SK-N-SH (cell line): ENCODE measurements around the gene COLEC11. TPM values are rescaled to one million over a fixed set of nuclear protein-coding genes. Genes with fewer than 3 reads are reported as not detected.

Experiments used
- CTCF ChIA-PET: fragments of 300-600, 350-600 bp; formaldehyde crosslinking; extraction: SDS; loops from one replicate; lab custom pipeline; 2021; lab: Yijun Ruan, JAX
- POLR2A ChIA-PET: fragments of 350-600 bp; sonication (Branson Sonifier 250); formaldehyde crosslinking; extraction: SDS; loops from one replicate; lab custom pipeline; 2020; ENCODE audit warnings: antibody characterized with exemption, inconsistent platforms; lab: Yijun Ruan, JAX
- DNase-seq: peaks from one replicate; pipeline ENCODE4 v3.0.0; 2012
- H2AFZ ChIP-seq: fragments of 200-600 bp; sonication (generic); 2 replicates; pipeline ENCODE4 v1.8.1; 2016; ENCODE audit warnings: antibody characterized with exemption, mild to moderate bottlenecking, low read depth
- H3F3A ChIP-seq: fragments of 200-600 bp; sonication (generic); replicated peaks from 2 replicates; pipeline ENCODE3; 2016; ENCODE audit warnings: antibody characterized with exemption, mild to moderate bottlenecking; ENCODE audit not compliant: insufficient read depth
- H3K27ac ChIP-seq, 2 experiments: fragments of 200-500 bp in 1 of 2; fragments of 200-600 bp in 1 of 2; sonication (Bioruptor generic) in 1 of 2; sonication (generic), shearing (Covaris generic) in 1 of 2; 2 replicates each; pipeline versions ENCODE4 v1.5.1 to v1.6.1; 2014 to 2016; ENCODE audit warnings: low read depth in 2 of 2, inconsistent platforms in 1 of 2, low read length in 1 of 2, mild to moderate bottlenecking in 1 of 2, mixed read lengths in 1 of 2
- H3K27me3 ChIP-seq: fragments of 200-600 bp; sonication (generic), shearing (Covaris generic); 2 replicates; pipeline ENCODE4 v1.6.1; 2016; ENCODE audit warnings: mixed run types; ENCODE audit not compliant: insufficient read depth
- H3K36me3 ChIP-seq, 2 experiments: fragments of 200-500 bp in 1 of 2; fragments of 200-600 bp in 1 of 2; sonication (Bioruptor generic) in 1 of 2; sonication (generic) in 1 of 2; replicated peaks in 1 of 2; 2 replicates each; pipeline versions ENCODE3 to v1.5.1; 2014 to 2016; ENCODE audit warnings: low read length in 1 of 2, mild to moderate bottlenecking in 1 of 2; ENCODE audit not compliant: insufficient read depth in 2 of 2, control insufficient read depth in 1 of 2
- H3K4me1 ChIP-seq, 2 experiments: fragments of 200-500 bp in 1 of 2; fragments of 200-600 bp in 1 of 2; sonication (Bioruptor generic) in 1 of 2; sonication (generic), shearing (Covaris generic) in 1 of 2; 2 replicates each; pipeline versions ENCODE4 v1.5.1 to v1.6.1; 2014 to 2016; ENCODE audit warnings: low read depth in 1 of 2, low read length in 1 of 2, mixed run types in 1 of 2; ENCODE audit not compliant: insufficient read depth in 2 of 2, control insufficient read depth in 1 of 2
- H3K4me2 ChIP-seq: fragments of 200-600 bp; sonication (generic), shearing (Covaris generic); 2 replicates; pipeline ENCODE4 v1.6.1; 2017; ENCODE audit warnings: mixed run types
- H3K4me3 ChIP-seq, 2 experiments: fragments of 200-500 bp in 1 of 2; fragments of 200-600 bp in 1 of 2; sonication (Bioruptor generic) in 1 of 2; sonication (generic), shearing (Covaris generic) in 1 of 2; 2 replicates each; pipeline versions ENCODE4 v1.5.1 to v1.8.1; 2014 to 2016; ENCODE audit warnings: low read depth in 2 of 2, inconsistent platforms in 1 of 2, low read length in 1 of 2, mild to moderate bottlenecking in 1 of 2, mixed read lengths in 1 of 2, moderate library complexity in 1 of 2
- H3K79me2 ChIP-seq: fragments of 200-600 bp; sonication (generic); 2 replicates; pipeline ENCODE4 v1.8.1; 2017; ENCODE audit warnings: mild to moderate bottlenecking; ENCODE audit not compliant: insufficient read depth
- H3K9ac ChIP-seq: fragments of 200-600 bp; sonication (generic); 2 replicates; pipeline ENCODE4 v1.6.1; 2017; ENCODE audit warnings: mixed run types
- H3K9me2 ChIP-seq: fragments of 200-600 bp; sonication (generic); 2 replicates; pipeline ENCODE4 v1.6.1; 2017; ENCODE audit warnings: mixed run types
- H3K9me3 ChIP-seq: fragments of 200-600 bp; sonication (generic); 2 replicates; pipeline ENCODE4 v1.6.1; 2017; ENCODE audit warnings: mixed run types, mild to moderate bottlenecking, moderate library complexity
- H4K20me1 ChIP-seq: fragments of 200-600 bp; sonication (generic); 2 replicates; pipeline ENCODE4 v1.6.1; 2017; ENCODE audit warnings: mild to moderate bottlenecking, mixed run types; ENCODE audit not compliant: insufficient read depth
- FOSL2 ChIP-seq: IDR thresholded peaks from 2 replicates; pipeline ENCODE4 v1.4.0; 2012; ENCODE audit warnings: low read depth, mild to moderate bottlenecking, moderate library complexity, borderline replicate concordance
- FOXJ3 ChIP-seq: sonication (generic); formaldehyde crosslinking; IDR thresholded peaks from 2 replicates; pipeline ENCODE4 v1.5.1; 2020; ENCODE audit warnings: mild to moderate bottlenecking, missing genetic modification reagents
- GABPA ChIP-seq: IDR thresholded peaks from 2 replicates; pipeline ENCODE4 v1.4.0; 2012; ENCODE audit warnings: low read depth, mild to moderate bottlenecking
- GATA2 ChIP-seq: sonication (generic); formaldehyde crosslinking; IDR thresholded peaks from 2 replicates; pipeline ENCODE4 v1.5.0; 2020; ENCODE audit warnings: mild to moderate bottlenecking, missing genetic modification reagents
- NFIC ChIP-seq: IDR thresholded peaks from 2 replicates; pipeline ENCODE4 v1.4.0; 2012; ENCODE audit warnings: borderline replicate concordance
- RCOR1 ChIP-seq: fragments of 150-350 bp; IDR thresholded peaks from 2 replicates; pipeline ENCODE4 v1.6.1; 2017; ENCODE audit warnings: antibody characterized with exemption, low read length
- RFX5 ChIP-seq: IDR thresholded peaks from 2 replicates; pipeline ENCODE4 v1.6.1; 2012; ENCODE audit warnings: mild to moderate bottlenecking, improper control_type of control experiment, low read length
- SIN3A ChIP-seq: IDR thresholded peaks from 2 replicates; pipeline ENCODE4 v1.6.1; 2012; ENCODE audit warnings: low read depth, mild to moderate bottlenecking, low read length, moderate library complexity, borderline replicate concordance
- SMC3 ChIP-seq: IDR thresholded peaks from 2 replicates; pipeline ENCODE4 v1.6.1; 2012; ENCODE audit warnings: low read depth, low read length, improper control_type of control experiment
- TAF1 ChIP-seq: IDR thresholded peaks from 2 replicates; pipeline ENCODE4 v1.6.1; 2012; ENCODE audit warnings: low read depth, mild to moderate bottlenecking, low read length, moderate library complexity, borderline replicate concordance
- WGBS: methylation state at CpG from one replicate; pipeline ENCODE4 v1.1.6; 2017; ENCODE audit warnings: low lambda C conversion rate; 5-methylcytosine and 5-hydroxymethylcytosine counted together
- polyA plus RNA-seq, 3 experiments: library from polyadenylated mRNA; depleted of rRNA; stranded (reverse); fragments of >200 nt; gene quantifications; 2 replicates each; pipeline ENCODE4 v1.2.3, GENCODE V29; 2012
- TF ChIP-seq, protein P1 (sequence below): fragments of 150-350 bp; IDR thresholded peaks from 2 replicates; pipeline ENCODE4 v1.6.1; 2016; ENCODE audit warnings: mild to moderate bottlenecking, low read depth, low read length
- TF ChIP-seq, protein P2 (sequence below): fragments of 200-600 bp; sonication (generic); IDR thresholded peaks from 2 replicates; pipeline ENCODE4 v1.6.1; 2017; ENCODE audit warnings: antibody characterized with exemption, mild to moderate bottlenecking, moderate library complexity
- TF ChIP-seq, protein P3 (sequence below): IDR thresholded peaks from 2 replicates; pipeline ENCODE4 v1.6.1; 2012; ENCODE audit warnings: mild to moderate bottlenecking, low read depth, low read length, moderate library complexity

COLEC11 gene
- polyA plus RNA-seq, 1 of the 3 experiments (the other 2 are of a cell fraction) = 8.7 TPM

DNA sequence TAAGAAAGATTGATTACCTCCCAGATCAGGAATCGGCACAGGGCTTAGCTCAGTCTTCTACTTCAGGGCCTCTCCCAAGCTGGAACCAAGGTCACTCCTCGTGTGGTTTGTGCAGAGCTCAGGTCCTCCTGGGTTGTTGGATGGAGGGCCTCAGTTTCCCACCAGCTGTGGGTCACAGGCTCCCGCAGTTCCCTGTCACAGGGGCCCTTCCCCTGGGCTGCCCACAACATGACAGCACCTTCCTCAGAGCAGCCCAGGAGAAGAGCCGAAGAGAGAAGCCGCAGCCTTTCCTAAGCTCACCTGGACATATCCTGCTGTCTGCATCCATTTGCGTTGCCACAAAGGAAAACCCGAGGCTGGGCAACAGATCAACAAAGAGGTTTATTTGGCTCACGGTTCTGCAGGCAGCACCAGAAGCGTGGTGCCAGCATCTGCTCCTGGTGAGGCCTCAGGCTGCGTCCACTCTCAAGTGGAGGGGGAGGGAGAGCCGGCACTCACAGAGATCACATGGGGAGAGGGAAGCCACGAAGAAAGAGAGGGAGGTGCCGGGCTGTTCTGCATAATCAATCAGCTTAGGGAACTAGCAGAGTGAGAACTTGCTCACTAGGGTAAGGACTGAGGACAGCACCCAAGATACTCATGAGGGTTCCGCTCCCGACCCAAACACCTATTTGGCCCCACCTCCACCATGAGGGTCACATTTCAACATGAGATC is 50.1 kb downstream of the COLEC11 start:
- DNase-seq = no peak
- 76% methylated on average over 15 of the region's 15 CpGs for WGBS
- H3K27me3 ChIP-seq = no peaks in the 10 kb centered on the region
- no peaks in the 10 kb centered on the region for H4K20me1 ChIP-seq
- POLR2A ChIA-PET = no interaction called here
- H3K9me3 ChIP-seq = no peaks in the 10 kb centered on the region
- peaks cover 0 to 1% of the 10 kb centered on the region in 2 experiments; a peak in 1 of 4 replicates for H3K4me1 ChIP-seq
- H3K79me2 ChIP-seq = no peaks in the 10 kb centered on the region
- no peak overlapping the region for H3K4me3 ChIP-seq
- H3K27ac ChIP-seq = no peak overlapping the region
- TF ChIP-seq GABPA (no peak), RFX5 (no peak)
- no peaks in the 10 kb centered on the region for H3K9me2 ChIP-seq
- no peak overlapping the region for H3K4me2 ChIP-seq
- no peak overlapping the region for H2AFZ ChIP-seq
- CTCF ChIA-PET = interaction anchor here (0.8 to 2.4 kb wide), 8 partner anchors 8 to 221 kb away, joined by 3 to 9 read pairs (median 4); partner anchors contain the start of gene COLEC11
- H3K36me3 ChIP-seq = peaks cover 0 to 2% of the 10 kb centered on the region in 2 experiments
- H3F3A ChIP-seq = no peaks in the 10 kb centered on the region
- no peak overlapping the region for H3K9ac ChIP-seq

DNA sequence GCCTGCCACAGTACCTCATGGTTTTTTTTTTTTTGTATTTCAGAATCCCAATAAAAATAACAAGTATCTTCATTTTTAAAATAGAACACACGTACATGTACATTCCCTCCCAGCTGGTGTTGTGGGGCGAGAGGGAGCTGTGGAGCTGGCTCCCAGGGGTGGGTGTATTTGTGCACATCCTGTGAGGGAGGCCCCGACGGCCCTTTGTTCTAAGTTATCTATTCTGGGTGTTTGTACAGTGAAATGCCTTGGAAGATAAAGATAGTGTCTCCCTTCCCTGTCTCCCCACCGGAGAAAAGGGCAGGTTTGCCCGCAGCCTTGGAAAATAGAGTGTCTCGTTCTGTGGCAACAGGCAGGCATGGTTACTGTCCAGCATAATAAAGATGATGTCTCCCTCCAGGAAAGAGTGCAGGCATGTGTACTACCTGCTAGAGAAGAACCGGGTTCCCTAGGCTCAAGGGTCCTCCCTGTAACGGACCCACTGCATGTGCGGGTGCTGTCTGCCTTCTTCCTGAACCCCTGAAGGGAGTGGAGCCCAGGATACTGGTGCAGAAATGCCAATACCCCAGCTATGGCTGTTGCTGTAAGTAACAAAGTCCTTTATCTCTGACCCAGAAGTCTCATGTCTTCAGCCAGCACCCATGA is 51.0 kb downstream of the COLEC11 start:
- no peak overlapping the region for H3K9ac ChIP-seq
- no peak overlapping the region for H3K4me2 ChIP-seq
- H3K36me3 ChIP-seq = peaks cover 0 to 2% of the 10 kb centered on the region in 2 experiments
- 82% methylated on average over 10 of the region's 10 CpGs for WGBS
- H3K4me3 ChIP-seq = no peak overlapping the region
- DNase-seq = no peak
- no peaks in the 10 kb centered on the region for H3F3A ChIP-seq
- no peak overlapping the region for H2AFZ ChIP-seq
- H3K27ac ChIP-seq = no peak overlapping the region; a peak in 1 of 4 replicates
- H4K20me1 ChIP-seq = no peaks in the 10 kb centered on the region
- no peaks in the 10 kb centered on the region for H3K79me2 ChIP-seq
- ChIA-PET CTCF (interaction anchor here (0.8 to 2.4 kb wide), 4 partner anchors 28 to 184 kb away, joined by 3 to 9 read pairs (median 4); partner anchors contain the start of gene COLEC11), POLR2A (no interaction called here)
- H3K9me3 ChIP-seq = no peaks in the 10 kb centered on the region
- no peaks in the 10 kb centered on the region for H3K9me2 ChIP-seq
- H3K27me3 ChIP-seq = no peaks in the 10 kb centered on the region
- TF ChIP-seq, protein P1, sequence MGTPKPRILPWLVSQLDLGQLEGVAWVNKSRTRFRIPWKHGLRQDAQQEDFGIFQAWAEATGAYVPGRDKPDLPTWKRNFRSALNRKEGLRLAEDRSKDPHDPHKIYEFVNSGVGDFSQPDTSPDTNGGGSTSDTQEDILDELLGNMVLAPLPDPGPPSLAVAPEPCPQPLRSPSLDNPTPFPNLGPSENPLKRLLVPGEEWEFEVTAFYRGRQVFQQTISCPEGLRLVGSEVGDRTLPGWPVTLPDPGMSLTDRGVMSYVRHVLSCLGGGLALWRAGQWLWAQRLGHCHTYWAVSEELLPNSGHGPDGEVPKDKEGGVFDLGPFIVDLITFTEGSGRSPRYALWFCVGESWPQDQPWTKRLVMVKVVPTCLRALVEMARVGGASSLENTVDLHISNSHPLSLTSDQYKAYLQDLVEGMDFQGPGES = no peak
- no peak for TF ChIP-seq GATA2 (CRISPR knock-in tag)
- TF ChIP-seq RFX5 = no peak
- no peak for TF ChIP-seq SMC3
- TF ChIP-seq, protein P2, sequence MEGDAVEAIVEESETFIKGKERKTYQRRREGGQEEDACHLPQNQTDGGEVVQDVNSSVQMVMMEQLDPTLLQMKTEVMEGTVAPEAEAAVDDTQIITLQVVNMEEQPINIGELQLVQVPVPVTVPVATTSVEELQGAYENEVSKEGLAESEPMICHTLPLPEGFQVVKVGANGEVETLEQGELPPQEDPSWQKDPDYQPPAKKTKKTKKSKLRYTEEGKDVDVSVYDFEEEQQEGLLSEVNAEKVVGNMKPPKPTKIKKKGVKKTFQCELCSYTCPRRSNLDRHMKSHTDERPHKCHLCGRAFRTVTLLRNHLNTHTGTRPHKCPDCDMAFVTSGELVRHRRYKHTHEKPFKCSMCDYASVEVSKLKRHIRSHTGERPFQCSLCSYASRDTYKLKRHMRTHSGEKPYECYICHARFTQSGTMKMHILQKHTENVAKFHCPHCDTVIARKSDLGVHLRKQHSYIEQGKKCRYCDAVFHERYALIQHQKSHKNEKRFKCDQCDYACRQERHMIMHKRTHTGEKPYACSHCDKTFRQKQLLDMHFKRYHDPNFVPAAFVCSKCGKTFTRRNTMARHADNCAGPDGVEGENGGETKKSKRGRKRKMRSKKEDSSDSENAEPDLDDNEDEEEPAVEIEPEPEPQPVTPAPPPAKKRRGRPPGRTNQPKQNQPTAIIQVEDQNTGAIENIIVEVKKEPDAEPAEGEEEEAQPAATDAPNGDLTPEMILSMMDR = no peak
- TF ChIP-seq FOSL2 = no peak
- TF ChIP-seq, protein P3, sequence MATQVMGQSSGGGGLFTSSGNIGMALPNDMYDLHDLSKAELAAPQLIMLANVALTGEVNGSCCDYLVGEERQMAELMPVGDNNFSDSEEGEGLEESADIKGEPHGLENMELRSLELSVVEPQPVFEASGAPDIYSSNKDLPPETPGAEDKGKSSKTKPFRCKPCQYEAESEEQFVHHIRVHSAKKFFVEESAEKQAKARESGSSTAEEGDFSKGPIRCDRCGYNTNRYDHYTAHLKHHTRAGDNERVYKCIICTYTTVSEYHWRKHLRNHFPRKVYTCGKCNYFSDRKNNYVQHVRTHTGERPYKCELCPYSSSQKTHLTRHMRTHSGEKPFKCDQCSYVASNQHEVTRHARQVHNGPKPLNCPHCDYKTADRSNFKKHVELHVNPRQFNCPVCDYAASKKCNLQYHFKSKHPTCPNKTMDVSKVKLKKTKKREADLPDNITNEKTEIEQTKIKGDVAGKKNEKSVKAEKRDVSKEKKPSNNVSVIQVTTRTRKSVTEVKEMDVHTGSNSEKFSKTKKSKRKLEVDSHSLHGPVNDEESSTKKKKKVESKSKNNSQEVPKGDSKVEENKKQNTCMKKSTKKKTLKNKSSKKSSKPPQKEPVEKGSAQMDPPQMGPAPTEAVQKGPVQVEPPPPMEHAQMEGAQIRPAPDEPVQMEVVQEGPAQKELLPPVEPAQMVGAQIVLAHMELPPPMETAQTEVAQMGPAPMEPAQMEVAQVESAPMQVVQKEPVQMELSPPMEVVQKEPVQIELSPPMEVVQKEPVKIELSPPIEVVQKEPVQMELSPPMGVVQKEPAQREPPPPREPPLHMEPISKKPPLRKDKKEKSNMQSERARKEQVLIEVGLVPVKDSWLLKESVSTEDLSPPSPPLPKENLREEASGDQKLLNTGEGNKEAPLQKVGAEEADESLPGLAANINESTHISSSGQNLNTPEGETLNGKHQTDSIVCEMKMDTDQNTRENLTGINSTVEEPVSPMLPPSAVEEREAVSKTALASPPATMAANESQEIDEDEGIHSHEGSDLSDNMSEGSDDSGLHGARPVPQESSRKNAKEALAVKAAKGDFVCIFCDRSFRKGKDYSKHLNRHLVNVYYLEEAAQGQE = no peak
- no peak for TF ChIP-seq SIN3A
- TF ChIP-seq FOXJ3 (CRISPR knock-in tag) = no peak
- no peak for TF ChIP-seq RCOR1
- TF ChIP-seq GABPA = no peak
- no peak for TF ChIP-seq NFIC
- TF ChIP-seq TAF1 = no peak
- peaks cover 0 to 9% of the 10 kb centered on the region in 2 experiments; a peak in 2 of 4 replicates for H3K4me1 ChIP-seq
